Lung (tissue), 12 donors: Measurements from ENCODE around the gene ASB2. TPM values are rescaled to one million over a fixed set of nuclear protein-coding genes. Genes with fewer than 3 reads are reported as not detected.

ENCODE experiments used
- ATAC-seq: fragments of 200-7000 bp; cut with Tn5 transposase; one replicate; pipeline ENCODE4 v1.9.1; 2020; ENCODE audit warnings: moderate number of reproducible peaks; ENCODE audit not compliant: insufficient read depth, low FRiP score
- DNase-seq, 3 donors: peaks; one replicate each; pipeline ENCODE4 v3.0.0-alpha.2; 2013 to 2017
- H3K27ac ChIP-seq, 2 donors: one replicate each; pipeline ENCODE4 v1.5.1; 2013; ENCODE audit warnings: mild to moderate bottlenecking in 2 of 2, moderate library complexity in 2 of 2, control low read depth in 1 of 2, inconsistent platforms in 1 of 2, low read depth in 1 of 2, low read length in 1 of 2
- H3K27me3 ChIP-seq, 3 donors: one replicate each; pipeline ENCODE4 v1.5.1; 2013; ENCODE audit warnings: low read length in 2 of 3; ENCODE audit not compliant: control insufficient read depth in 3 of 3, insufficient read depth in 3 of 3
- H3K36me3 ChIP-seq, 4 donors: one replicate each; pipeline ENCODE4 v1.5.1; 2013; ENCODE audit warnings: low read length in 4 of 4, mild to moderate bottlenecking in 1 of 4, moderate library complexity in 1 of 4; ENCODE audit not compliant: control insufficient read depth in 4 of 4, insufficient read depth in 4 of 4
- H3K4me1 ChIP-seq, 5 donors: one replicate each; pipeline ENCODE4 v1.5.1; 2013; ENCODE audit warnings: low read length in 5 of 5, mild to moderate bottlenecking in 2 of 5, moderate library complexity in 1 of 5; ENCODE audit not compliant: control insufficient read depth in 5 of 5, insufficient read depth in 5 of 5
- H3K4me3 ChIP-seq: one replicate; pipeline ENCODE4 v1.5.1; 2013; ENCODE audit warnings: mild to moderate bottlenecking, control low read depth, moderate library complexity
- H3K9ac ChIP-seq, 2 donors: one replicate each; pipeline ENCODE4 v1.5.1; 2013; ENCODE audit warnings: low read length in 2 of 2, control low read depth in 1 of 2; ENCODE audit not compliant: insufficient read depth in 1 of 2
- H3K9me3 ChIP-seq, 4 donors: one replicate each; pipeline ENCODE4 v1.5.1; 2013; ENCODE audit warnings: low read length in 3 of 4, mild to moderate bottlenecking in 1 of 4, moderate library complexity in 1 of 4; ENCODE audit not compliant: control insufficient read depth in 4 of 4, insufficient read depth in 3 of 4
- WGBS, 2 donors: extraction: QIAGEN DNeasy Blood & Tissue Kit; methylation state at CpG; one replicate each; pipeline ENCODE4 v1.1.7; 2013; 5-methylcytosine and 5-hydroxymethylcytosine counted together
- polyA plus RNA-seq, 2 donors: library from polyadenylated mRNA; stranded (reverse); fragments of 200-250 nt; gene quantifications; one replicate each; pipeline ENCODE4 v1.2.1, GENCODE V29; 2013
- total RNA-seq, 2 donors: library from RNA; depleted of rRNA in 1 of 2; stranded (reverse); fragments of >200 nt in 1 of 2; gene quantifications; one replicate each; pipeline ENCODE4 v1.2.1, GENCODE V29; 2014 to 2021
- TF ChIP-seq, protein P1 (sequence below): IDR thresholded peaks from 2 replicates; pipeline ENCODE4 v1.5.1; 2012; ENCODE audit warnings: mild to moderate bottlenecking; ENCODE audit errors: control extremely low read depth, extremely low read depth
- donor health status: control.
- donor health status: control.
- donor health status: Bipolar disorder and iron deficiency.
- donor health status: healthy.
- donor health status: DM: yes; HTN: yes; CAD: no.

ASB2 gene
- total and polyA plus RNA-seq, 4 donors = 1.8 to 3.7 (median 2.6) TPM

DNA sequence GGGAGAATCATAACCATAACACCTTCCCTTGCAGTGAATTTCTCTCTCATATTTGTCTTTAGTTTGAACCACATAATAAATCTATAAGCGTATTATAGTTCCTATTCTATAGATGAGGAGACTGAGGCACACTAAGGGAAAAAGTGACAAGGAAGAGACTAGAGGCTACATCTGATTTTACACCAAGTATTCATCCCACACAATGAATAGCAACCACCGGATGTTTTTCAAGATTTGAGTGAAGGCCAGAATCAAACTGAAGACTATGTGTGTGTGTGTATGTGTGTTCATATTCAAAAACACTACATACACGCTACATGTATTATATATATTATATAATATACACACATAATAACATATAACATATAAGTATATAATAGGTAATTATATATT lies 4.7 kb downstream of the ASB2 start:
- ATAC-seq (no peak), DNase-seq (no peak)
- H3K27ac ChIP-seq = peak overlapping the region in 1 of 2 donors; percentile 58
- peaks cover 0 to under 1% (median 0%) of the 10 kb centered on the region in 3 donors for H3K27me3 ChIP-seq
- peaks cover 0 to 9% (median 5%) of the 10 kb centered on the region in 5 donors for H3K4me1 ChIP-seq
- WGBS, 2 donors = 80 to 84% methylated on average over 3 of the region's 3 CpGs
- H3K36me3 ChIP-seq = no peaks in the 10 kb centered on the region
- no peak overlapping the region for H3K9ac ChIP-seq
- no peak overlapping the region for H3K4me3 ChIP-seq
- TF ChIP-seq, protein P1, sequence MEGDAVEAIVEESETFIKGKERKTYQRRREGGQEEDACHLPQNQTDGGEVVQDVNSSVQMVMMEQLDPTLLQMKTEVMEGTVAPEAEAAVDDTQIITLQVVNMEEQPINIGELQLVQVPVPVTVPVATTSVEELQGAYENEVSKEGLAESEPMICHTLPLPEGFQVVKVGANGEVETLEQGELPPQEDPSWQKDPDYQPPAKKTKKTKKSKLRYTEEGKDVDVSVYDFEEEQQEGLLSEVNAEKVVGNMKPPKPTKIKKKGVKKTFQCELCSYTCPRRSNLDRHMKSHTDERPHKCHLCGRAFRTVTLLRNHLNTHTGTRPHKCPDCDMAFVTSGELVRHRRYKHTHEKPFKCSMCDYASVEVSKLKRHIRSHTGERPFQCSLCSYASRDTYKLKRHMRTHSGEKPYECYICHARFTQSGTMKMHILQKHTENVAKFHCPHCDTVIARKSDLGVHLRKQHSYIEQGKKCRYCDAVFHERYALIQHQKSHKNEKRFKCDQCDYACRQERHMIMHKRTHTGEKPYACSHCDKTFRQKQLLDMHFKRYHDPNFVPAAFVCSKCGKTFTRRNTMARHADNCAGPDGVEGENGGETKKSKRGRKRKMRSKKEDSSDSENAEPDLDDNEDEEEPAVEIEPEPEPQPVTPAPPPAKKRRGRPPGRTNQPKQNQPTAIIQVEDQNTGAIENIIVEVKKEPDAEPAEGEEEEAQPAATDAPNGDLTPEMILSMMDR = no peak
- H3K9me3 ChIP-seq = no peaks in the 10 kb centered on the region

DNA sequence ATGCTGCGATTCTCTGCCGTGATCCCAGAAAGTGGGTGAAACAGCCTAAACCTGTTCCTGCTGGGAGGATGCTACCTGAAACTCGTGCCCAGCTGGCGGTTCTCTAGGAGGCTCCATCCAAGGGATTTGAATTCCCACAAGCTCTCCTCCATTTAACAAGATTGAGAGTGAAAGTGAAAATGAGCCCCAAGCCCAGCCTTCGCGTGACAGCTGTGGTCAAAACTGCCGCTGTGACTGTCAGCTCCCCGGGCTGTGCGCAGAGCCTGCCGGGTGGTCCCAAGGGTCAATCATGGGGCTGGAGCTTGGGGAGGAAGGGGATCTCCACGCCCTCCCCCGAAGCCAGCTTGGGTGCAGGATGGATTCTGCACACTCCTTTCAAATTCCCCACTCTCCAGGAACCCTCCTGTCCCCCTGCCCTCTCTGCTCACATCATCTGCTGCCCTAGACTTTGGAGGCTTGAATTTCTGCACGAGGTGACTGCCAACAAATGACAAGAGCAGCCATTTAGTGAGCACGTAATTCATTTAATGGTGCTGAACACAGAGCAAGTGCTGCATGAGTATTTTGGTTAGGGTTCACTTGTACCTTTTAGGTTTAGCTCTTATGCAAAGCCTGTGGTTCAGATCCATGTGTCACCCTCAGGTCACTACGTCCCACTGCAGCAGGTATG lies 5.3 kb downstream of the ASB2 start:
- no peaks in the 10 kb centered on the region for H3K27me3 ChIP-seq
- WGBS, 2 donors = 30 to 42% methylated on average over 15 of the region's 15 CpGs
- ATAC-seq (no peak), DNase-seq (peak in 1 of 3 donors; percentile 28)
- H3K4me1 ChIP-seq = peaks cover 0 to 9% (median under 1%) of the 10 kb centered on the region in 5 donors
- H3K9ac ChIP-seq = no peak overlapping the region
- peak overlapping the region in 1 of 2 donors; percentile 58 for H3K27ac ChIP-seq
- TF ChIP-seq, protein P1 = no peak
- no peak overlapping the region for H3K4me3 ChIP-seq
- no peaks in the 10 kb centered on the region for H3K36me3 ChIP-seq
- no peaks in the 10 kb centered on the region for H3K9me3 ChIP-seq

DNA sequence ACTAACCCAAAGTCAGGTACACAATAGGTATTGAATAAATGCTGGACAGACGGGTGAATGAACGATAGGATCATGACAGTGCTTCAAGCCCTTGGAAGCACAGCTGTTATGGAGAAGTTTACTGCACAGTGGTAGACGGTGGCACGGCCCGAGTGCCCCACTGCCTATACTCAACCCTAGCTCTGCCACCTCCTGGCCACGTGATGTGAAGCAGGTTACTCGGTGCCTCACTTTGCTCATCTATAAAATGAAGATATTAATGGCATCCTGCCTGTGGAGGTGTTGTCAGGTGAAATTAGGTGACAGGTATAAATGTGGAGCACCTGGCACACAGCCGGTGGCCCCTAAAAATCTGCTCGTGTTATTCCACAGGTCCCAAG lies 5.8 kb downstream of the ASB2 start:
- H3K27ac ChIP-seq = peak overlapping the region in 1 of 2 donors; percentile 58
- no peak for ATAC-seq

More for the DNA sequence above, 5.8 kb downstream of the ASB2 start:
- no peak overlapping the region for H3K4me3 ChIP-seq
- H3K9me3 ChIP-seq = no peaks in the 10 kb centered on the region
- H3K4me1 ChIP-seq = peaks cover 0 to 12% (median 0%) of the 10 kb centered on the region in 5 donors
- 28 to 32% methylated on average over 9 of the region's 9 CpGs for WGBS, 2 donors
- no peaks in the 10 kb centered on the region for H3K27me3 ChIP-seq
- no peak overlapping the region for H3K9ac ChIP-seq
- no peak for DNase-seq
- H3K36me3 ChIP-seq = no peaks in the 10 kb centered on the region
- TF ChIP-seq, protein P1 = peak; percentile 22
